Neural progenitor cell (in vitro differentiated cells): ENCODE data around the gene DMPK. TPM values are rescaled to one million over a fixed set of nuclear protein-coding genes. Genes with fewer than 3 reads are reported as not detected.
A peak's percentile ranks its signal among the peaks of the same experiment; 100 is the strongest.

Experiments used
- DNase-seq: peaks from one replicate; pipeline ENCODE4 v3.0.0-alpha.2; 2016; ENCODE audit warnings: low spot score
- H2AFZ ChIP-seq: fragments of 200-600 bp; sonication (generic); replicated peaks from 2 replicates; pipeline ENCODE4 v1.6.1; 2016; ENCODE audit warnings: antibody characterized with exemption
- H3F3A ChIP-seq: fragments of 200-600 bp; sonication (generic); 2 replicates; pipeline ENCODE4 v1.6.1; 2016; ENCODE audit warnings: antibody characterized with exemption, low read depth
- H3K27ac ChIP-seq: fragments of 200-600 bp; sonication (generic); 2 replicates; pipeline ENCODE4 v1.5.1; 2016; ENCODE audit warnings: mild to moderate bottlenecking
- H3K27me3 ChIP-seq: fragments of 200-600 bp; sonication (generic); 2 replicates; pipeline ENCODE4 v1.6.1; 2016; ENCODE audit warnings: mild to moderate bottlenecking, moderate library complexity
- H3K36me3 ChIP-seq: fragments of 200-600 bp; sonication (generic); 2 replicates; pipeline ENCODE4 v1.5.1; 2016
- H3K4me1 ChIP-seq: fragments of 200-600 bp; sonication (generic); 2 replicates; pipeline ENCODE4 v1.6.1; 2016; ENCODE audit warnings: mixed run types
- H3K4me2 ChIP-seq: fragments of 200-600 bp; sonication (generic); 2 replicates; pipeline ENCODE4 v1.6.1; 2016
- H3K4me3 ChIP-seq: fragments of 200-600 bp; sonication (generic); 2 replicates; pipeline ENCODE4 v1.5.1; 2016
- H3K79me2 ChIP-seq: fragments of 200-600 bp; sonication (generic); 2 replicates; pipeline ENCODE4 v1.6.1; 2016; ENCODE audit warnings: low read depth
- H3K9ac ChIP-seq: fragments of 200-600 bp; sonication (generic); 2 replicates; pipeline ENCODE4 v1.6.1; 2016
- H3K9me3 ChIP-seq: fragments of 200-600 bp; sonication (generic); 2 replicates; pipeline ENCODE4 v1.5.1; 2016; ENCODE audit warnings: low read depth
- H4K20me1 ChIP-seq: fragments of 200-600 bp; sonication (generic); 2 replicates; pipeline ENCODE4 v1.6.1; 2016; ENCODE audit warnings: low read depth
- H3K27ac Mint-ChIP-seq: 3 replicates; pipeline ENCODE4 v1.8.0; 2021; ENCODE audit warnings: mixed read lengths
- H3K27me3 Mint-ChIP-seq: 2 replicates; pipeline ENCODE4 v1.8.0; 2022; ENCODE audit warnings: low read depth, mild to moderate bottlenecking, inconsistent platforms, moderate library complexity, mixed read lengths; ENCODE audit not compliant: insufficient read depth
- H3K36me3 Mint-ChIP-seq: 3 replicates; pipeline ENCODE4 v1.8.0; 2021; ENCODE audit warnings: mixed read lengths
- H3K4me1 Mint-ChIP-seq: 3 replicates; pipeline ENCODE4 v1.8.0; 2021; ENCODE audit warnings: mixed read lengths
- H3K4me3 Mint-ChIP-seq: 3 replicates; pipeline ENCODE4 v1.8.0; 2021; ENCODE audit warnings: mild to moderate bottlenecking, moderate library complexity, mixed read lengths
- H3K9me3 Mint-ChIP-seq: 3 replicates; pipeline ENCODE4 v1.8.0; 2020; ENCODE audit warnings: mixed read lengths
- EZH2 ChIP-seq: fragments of 200-600 bp; sonication (generic); IDR thresholded peaks from 2 replicates; pipeline ENCODE4 v1.6.1; 2017; ENCODE audit warnings: antibody characterized with exemption, mild to moderate bottlenecking, moderate library complexity
- EZH2phosphoT487 ChIP-seq: fragments of 200-600 bp; sonication (generic); IDR thresholded peaks from 2 replicates; pipeline ENCODE4 v1.6.1; 2017; ENCODE audit warnings: antibody characterized with exemption
- total RNA-seq: library from RNA; depleted of rRNA; stranded (reverse); fragments of >200 nt; gene quantifications from 2 replicates; pipeline ENCODE4 v1.2.3, GENCODE V29; 2015; ENCODE audit warnings: low replicate concordance
- TF ChIP-seq, protein P1 (sequence below): fragments of 200-600 bp; sonication (generic); IDR thresholded peaks from 2 replicates; pipeline ENCODE4 v1.5.1; 2017; ENCODE audit warnings: antibody characterized with exemption, mild to moderate bottlenecking

The DMPK gene, protein sequence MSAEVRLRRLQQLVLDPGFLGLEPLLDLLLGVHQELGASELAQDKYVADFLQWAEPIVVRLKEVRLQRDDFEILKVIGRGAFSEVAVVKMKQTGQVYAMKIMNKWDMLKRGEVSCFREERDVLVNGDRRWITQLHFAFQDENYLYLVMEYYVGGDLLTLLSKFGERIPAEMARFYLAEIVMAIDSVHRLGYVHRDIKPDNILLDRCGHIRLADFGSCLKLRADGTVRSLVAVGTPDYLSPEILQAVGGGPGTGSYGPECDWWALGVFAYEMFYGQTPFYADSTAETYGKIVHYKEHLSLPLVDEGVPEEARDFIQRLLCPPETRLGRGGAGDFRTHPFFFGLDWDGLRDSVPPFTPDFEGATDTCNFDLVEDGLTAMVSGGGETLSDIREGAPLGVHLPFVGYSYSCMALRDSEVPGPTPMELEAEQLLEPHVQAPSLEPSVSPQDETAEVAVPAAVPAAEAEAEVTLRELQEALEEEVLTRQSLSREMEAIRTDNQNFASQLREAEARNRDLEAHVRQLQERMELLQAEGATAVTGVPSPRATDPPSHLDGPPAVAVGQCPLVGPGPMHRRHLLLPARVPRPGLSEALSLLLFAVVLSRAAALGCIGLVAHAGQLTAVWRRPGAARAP
- total RNA-seq, result 5.5 and 33.2 TPM in 2 replicates

DNA sequence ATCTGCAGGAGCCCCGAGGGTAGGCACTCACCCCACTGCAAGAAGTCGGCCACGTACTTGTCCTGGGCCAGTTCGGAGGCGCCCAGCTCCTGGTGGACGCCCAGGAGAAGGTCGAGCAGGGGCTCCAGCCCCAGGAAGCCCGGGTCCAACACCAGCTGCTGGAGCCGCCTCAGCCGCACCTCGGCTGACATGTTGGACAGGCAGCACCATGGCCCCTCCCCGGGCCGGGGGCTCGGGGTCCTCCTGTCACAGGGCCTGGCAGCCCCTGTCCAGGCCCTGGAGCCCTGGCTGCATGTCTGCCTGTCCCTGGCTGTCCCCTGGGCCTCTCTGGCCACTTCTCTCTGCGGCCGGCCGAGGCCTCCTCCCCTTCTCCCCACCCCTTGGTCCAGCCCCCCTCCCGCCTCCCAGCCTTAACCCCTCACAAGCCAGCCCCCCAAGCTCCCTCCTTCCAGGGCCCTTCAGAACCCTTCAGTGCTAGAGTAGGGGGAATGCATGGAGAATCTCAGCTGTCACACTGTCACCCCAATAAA is at the start of gene DMPK:
TSS of gene DMPK (minus strand) at position 329 of the 530 bp plus-strand sequence. CDS start at position 191, 138 bp downstream.
- Histone ChIP-seq H4K20me1 (peaks cover 85% of the 10 kb centered on the region), H3K27ac (no peak within 1 kb of the TSS), H3K79me2 (no peaks in the 10 kb centered on the region), H3K27me3 (peaks cover 5% of the 10 kb centered on the region), H2AFZ (no peak within 1 kb of the TSS), H3F3A (peaks cover 17% of the 10 kb centered on the region), H3K4me3 (no peak within 1 kb of the TSS), H3K36me3 (no peaks in the 10 kb centered on the region), H3K4me2 (peak within 1 kb of the TSS; percentile 18), H3K4me1 (peaks cover 24% of the 10 kb centered on the region), H3K9ac (no peak within 1 kb of the TSS), H3K9me3 (no peaks in the 10 kb centered on the region)
- Mint-ChIP-seq H3K36me3 (peaks cover 14% of the 10 kb centered on the region), H3K27ac (no peak within 1 kb of the TSS), H3K4me3 (no peak within 1 kb of the TSS), H3K9me3 (no peaks in the 10 kb centered on the region), H3K4me1 (peaks cover 29% of the 10 kb centered on the region), H3K27me3 (peaks cover 14% of the 10 kb centered on the region)
- TF ChIP-seq EZH2phosphoT487, result no peak
- TF ChIP-seq, protein P1, sequence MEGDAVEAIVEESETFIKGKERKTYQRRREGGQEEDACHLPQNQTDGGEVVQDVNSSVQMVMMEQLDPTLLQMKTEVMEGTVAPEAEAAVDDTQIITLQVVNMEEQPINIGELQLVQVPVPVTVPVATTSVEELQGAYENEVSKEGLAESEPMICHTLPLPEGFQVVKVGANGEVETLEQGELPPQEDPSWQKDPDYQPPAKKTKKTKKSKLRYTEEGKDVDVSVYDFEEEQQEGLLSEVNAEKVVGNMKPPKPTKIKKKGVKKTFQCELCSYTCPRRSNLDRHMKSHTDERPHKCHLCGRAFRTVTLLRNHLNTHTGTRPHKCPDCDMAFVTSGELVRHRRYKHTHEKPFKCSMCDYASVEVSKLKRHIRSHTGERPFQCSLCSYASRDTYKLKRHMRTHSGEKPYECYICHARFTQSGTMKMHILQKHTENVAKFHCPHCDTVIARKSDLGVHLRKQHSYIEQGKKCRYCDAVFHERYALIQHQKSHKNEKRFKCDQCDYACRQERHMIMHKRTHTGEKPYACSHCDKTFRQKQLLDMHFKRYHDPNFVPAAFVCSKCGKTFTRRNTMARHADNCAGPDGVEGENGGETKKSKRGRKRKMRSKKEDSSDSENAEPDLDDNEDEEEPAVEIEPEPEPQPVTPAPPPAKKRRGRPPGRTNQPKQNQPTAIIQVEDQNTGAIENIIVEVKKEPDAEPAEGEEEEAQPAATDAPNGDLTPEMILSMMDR, result no peak
- no peak for TF ChIP-seq EZH2
- DNase-seq, result no peak

DNA sequence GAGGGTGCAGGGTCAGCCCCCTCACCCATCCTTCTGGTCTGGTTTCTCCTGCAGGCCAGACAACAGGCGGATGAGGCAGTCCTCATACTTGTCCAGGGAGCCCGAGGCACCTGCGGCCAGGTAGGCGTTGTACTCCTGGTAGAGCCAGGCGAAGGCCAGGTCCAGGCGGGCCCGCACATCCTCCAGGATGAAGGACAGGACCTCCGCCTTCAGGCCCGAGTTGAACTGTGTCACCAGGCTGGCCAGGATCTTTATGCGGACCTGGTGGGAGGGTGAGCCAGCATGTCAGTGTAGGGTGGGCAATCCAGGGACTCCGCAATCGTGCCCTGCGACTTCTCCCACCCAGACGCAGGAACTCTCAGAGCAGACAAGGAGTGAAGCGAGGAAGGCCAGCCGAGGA is 46.7 kb upstream of the DMPK start:
- no peak overlapping the region for H3K27ac Mint-ChIP-seq
- no peaks in the 10 kb centered on the region for H3K79me2 ChIP-seq
- peaks cover 37% of the 10 kb centered on the region for H3K36me3 Mint-ChIP-seq

DNA sequence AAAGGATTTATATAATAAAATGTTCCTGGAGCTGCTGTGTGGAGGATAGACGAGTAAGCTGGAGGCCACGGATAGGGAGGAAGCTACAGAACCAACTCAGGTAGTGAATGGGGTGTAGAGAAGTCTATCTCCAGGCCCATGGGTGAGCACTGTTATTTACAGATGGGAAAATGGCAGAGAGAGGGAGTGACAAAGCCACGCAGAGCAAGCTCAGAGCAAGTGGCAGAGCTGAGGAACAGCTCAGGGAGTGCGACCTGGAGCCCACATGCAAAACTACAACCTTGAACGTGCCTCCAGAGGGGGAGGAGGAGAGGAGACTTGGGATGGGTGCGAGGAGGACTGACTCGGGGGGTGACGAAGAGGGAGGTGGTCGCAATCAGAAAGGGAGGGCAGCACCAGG is 46.2 kb upstream of the DMPK start:
- Mint-ChIP-seq H3K4me3 (no peak overlapping the region), H3K27ac (no peak overlapping the region), H3K36me3 (peaks cover 35% of the 10 kb centered on the region), H3K27me3 (peaks cover 11% of the 10 kb centered on the region), H3K9me3 (no peaks in the 10 kb centered on the region), H3K4me1 (peaks cover 4% of the 10 kb centered on the region)
- TF ChIP-seq EZH2phosphoT487, result no peak
- TF ChIP-seq EZH2, result no peak
- TF ChIP-seq, protein P1, result no peak
- no peak for DNase-seq
- no peaks in the 10 kb centered on the region for H4K20me1 ChIP-seq
- no peaks in the 10 kb centered on the region for H3K79me2 ChIP-seq
- H3K9me3 ChIP-seq, result no peaks in the 10 kb centered on the region
- H3K36me3 ChIP-seq, result no peaks in the 10 kb centered on the region
- no peaks in the 10 kb centered on the region for H3K27me3 ChIP-seq
- no peak overlapping the region for H3K4me3 ChIP-seq
- H3K4me2 ChIP-seq, result no peak overlapping the region
- no peak overlapping the region for H3K9ac ChIP-seq
- no peaks in the 10 kb centered on the region for H3K4me1 ChIP-seq
- no peak overlapping the region for H2AFZ ChIP-seq
- no peak overlapping the region for H3K27ac ChIP-seq
- no peaks in the 10 kb centered on the region for H3F3A ChIP-seq

More for the DNA sequence above, 46.7 kb upstream of the DMPK start:
- no peak overlapping the region for H3K4me2 ChIP-seq
- no peaks in the 10 kb centered on the region for H3K27me3 ChIP-seq
- H3K4me1 ChIP-seq, result no peaks in the 10 kb centered on the region
- TF ChIP-seq, protein P1, result no peak
- TF ChIP-seq EZH2phosphoT487, result no peak
- TF ChIP-seq EZH2, result no peak
- Mint-ChIP-seq H3K27me3 (peaks cover 11% of the 10 kb centered on the region), H3K4me1 (peaks cover 4% of the 10 kb centered on the region), H3K4me3 (no peak overlapping the region), H3K9me3 (no peaks in the 10 kb centered on the region)
- H3K9me3 ChIP-seq, result no peaks in the 10 kb centered on the region
- H2AFZ ChIP-seq, result no peak overlapping the region
- H3K9ac ChIP-seq, result no peak overlapping the region
- H3F3A ChIP-seq, result no peaks in the 10 kb centered on the region
- no peak overlapping the region for H3K27ac ChIP-seq
- no peak for DNase-seq
- H4K20me1 ChIP-seq, result no peaks in the 10 kb centered on the region
- H3K36me3 ChIP-seq, result no peaks in the 10 kb centered on the region
- no peak overlapping the region for H3K4me3 ChIP-seq
